IPS-NIHi7 (cell line): Measurements from ENCODE around the gene BCAN.

Experiments
- DNase-seq: peaks from one replicate; pipeline ENCODE4 v3.0.0; 2012; ENCODE audit warnings: mixed read lengths; ENCODE audit errors: extremely low spot score

The BCAN gene

GRCh38 chr1:156698995-156699394, 57.1 kb downstream of the BCAN start:
- DNase-seq, result no peak

- no peak for DNase-seq
Observed at GRCh38 chr1:156700736-156701531, 59.0 kb downstream of the BCAN start.

- DNase-seq, result no peak
Observed at GRCh38 chr1:156703336-156703735, 61.4 kb downstream of the BCAN start.

GRCh38 chr1:156703741-156704140, 61.8 kb downstream of the BCAN start:
- DNase-seq, result peak; percentile 34

GRCh38 chr1:156704166-156704711, 62.3 kb downstream of the BCAN start:
- DNase-seq, result no peak

GRCh38 chr1:156704930-156705320, 63.0 kb downstream of the BCAN start:
- DNase-seq, result peak; percentile 23

- DNase-seq, result peak; percentile 35
Observed at GRCh38 chr1:156705321-156705917, 63.5 kb downstream of the BCAN start, which contains the start of gene CRABP2. Gene CRABP2 (minus strand): TSS chr1:156705583. CDS start chr1:156705446, 137 bp downstream.

- DNase-seq, result peak; percentile 81
Observed at GRCh38 chr1:156705918-156706656, 64.2 kb downstream of the BCAN start.

- DNase-seq, result peak; percentile 48
Observed at GRCh38 chr1:156706657-156707416, 64.9 kb downstream of the BCAN start.

GRCh38 chr1:156707417-156708217, 65.7 kb downstream of the BCAN start:
- peak; percentile 59 for DNase-seq

- peak; percentile 76 for DNase-seq
Observed at GRCh38 chr1:156708218-156708661, 66.3 kb downstream of the BCAN start.

- no peak for DNase-seq
Observed at GRCh38 chr1:156709031-156709430, 67.1 kb downstream of the BCAN start.
